DMS 273 (cell line): Measurements from ENCODE around the gene MIB2.

Experiments
- DNase-seq: peaks from one replicate; lab custom pipeline; 2025; ENCODE audit not compliant: unreplicated experiment; lab: John Stamatoyannopoulos, UW

MIB2 gene

GRCh38 chr1:1677718-1678580 is 62.6 kb downstream of the MIB2 start:
- DNase-seq: no peak

- DNase-seq: peak; percentile 35
Measured at GRCh38 chr1:1678581-1679380, 63.5 kb downstream of the MIB2 start.
